Ovary (tissue), 10 donors: ENCODE data around the gene SLC16A14. TPM values are rescaled to one million over a fixed set of nuclear protein-coding genes. Genes with fewer than 3 reads are reported as not detected.
"Not testable (repeated sequence)": the region's sequence is repeated elsewhere in the genome, so short reads cannot be mapped to it uniquely, and the experiment has no call there.

Source experiments
- DNase-seq, 5 donors: peaks; one replicate each; pipeline ENCODE4 v3.0.0-alpha.2; 2019 to 2020
- H3K27ac ChIP-seq, 2 donors: fragments of 200-600 bp; one replicate each; pipeline versions ENCODE4 v1.5.1 to v1.8.0; 2019 to 2022
- H3K27me3 ChIP-seq: fragments of 200-600 bp; one replicate; pipeline ENCODE4 v1.8.0; 2022
- H3K36me3 ChIP-seq: fragments of 200-600 bp; sonication (generic); one replicate; pipeline ENCODE4 v1.5.1; 2019
- H3K4me1 ChIP-seq: one replicate; pipeline ENCODE4 v1.8.1; 2013; ENCODE audit warnings: mild to moderate bottlenecking, moderate library complexity; ENCODE audit not compliant: insufficient read depth
- H3K4me3 ChIP-seq: fragments of 200-600 bp; sonication (generic); one replicate; pipeline ENCODE4 v1.5.1; 2017
- H3K9me3 ChIP-seq, 2 donors: fragments of 200-600 bp in 1 of 2; sonication (generic) in 1 of 2; one replicate each; pipeline versions ENCODE4 v1.5.1 to v1.8.1; 2013 to 2019; ENCODE audit warnings: mild to moderate bottlenecking in 1 of 2, moderate library complexity in 1 of 2
- CTCF ChIP-seq, 3 donors: fragments of 450-650 bp in 2 of 3; fragments of 200-600 bp in 1 of 3; IDR thresholded peaks; one replicate each; pipeline versions ENCODE4 v1.5.1 to v1.8.0; 2016 to 2022; ENCODE audit warnings: antibody characterized with exemption in 3 of 3, mild to moderate bottlenecking in 1 of 3
- EP300 ChIP-seq: sonication (generic); formaldehyde crosslinking; IDR thresholded peaks from one replicate; pipeline ENCODE4 v1.6.1; 2017; ENCODE audit warnings: antibody characterized with exemption
- POLR2A ChIP-seq: fragments of 450-650 bp; IDR thresholded peaks from one replicate; pipeline ENCODE4 v1.6.1; 2017; ENCODE audit warnings: antibody characterized with exemption, mild to moderate bottlenecking, moderate library complexity
- WGBS, 3 donors: extraction: QIAGEN DNeasy Blood & Tissue Kit in 1 of 3; methylation state at CpG; one replicate each; pipeline versions ENCODE4 v1.1.5 to v1.1.7; 2013 to 2017; 5-methylcytosine and 5-hydroxymethylcytosine counted together
- intact Hi-C, 4 donors: fragments of 100-400 bp; cut with DNase I; formaldehyde crosslinking; loops; one replicate each; pipeline versions ENCODE4 v1.11.0 to v1.15.1; 2022 to 2023
- long read RNA-seq, 3 donors: library from polyadenylated mRNA in 2 of 3; unstranded in 2 of 3; transcript quantifications; one replicate each; pipeline ENCODE4 v2.0.0 and lab custom pipeline, GENCODE V29; 2021 to 2026
- polyA plus RNA-seq, 2 donors: library from polyadenylated mRNA; stranded (reverse); fragments of 200-250 nt in 1 of 2; fragments of 350-450 nt in 1 of 2; fragmentation: Illumina TruSeq in 1 of 2; extraction: RNeasy Lipid Tissue Mini Kit (QIAGEN cat#74804) in 1 of 2; gene quantifications; one replicate each; pipeline ENCODE4 v1.2.3, GENCODE V29; 2013 to 2014
- total RNA-seq, 7 donors: library from RNA; depleted of rRNA in 2 of 7; stranded (reverse); fragments of >200 nt in 2 of 7; fragmentation: NEBNext Ultra II Directional in 3 of 7; extraction: Animal tissue kit (Norgen Biotek cat#: 25700) in 3 of 7; gene quantifications; one replicate each; pipeline versions ENCODE4 v1.1.0 to v1.2.4, GENCODE V29; 2016 to 2023
- donor health status: DM: no; HTN: no; CAD: no; lungs with moderate emphysema.
- donor health status: DM: no; HTN: no; CAD: no.
- donor health status: Bipolar disorder and iron deficiency.
- donor health status: DM: yes; HTN: yes; CAD: no.
- donor health status: DM: no; HTN: no; CAD: no.
- donor health status: DM: yes; HTN: yes; CAD: no.

The SLC16A14 gene
- total RNA-seq (10 to 100 TPM in 5 of 7 donors, 1 to 10 TPM in 2; 3.4 to 29.8 (median 11.2) TPM), polyA plus RNA-seq (1 to 10 TPM; 6.1 to 8.1 TPM)
- long read RNA-seq, donor 1, partial matches to known transcripts = 1 of 11 reads
- long read RNA-seq, donor 1, other reads (novel, unspliced or antisense) = 9 of 11 reads
- long read RNA-seq, donor 2, full-length matches to known transcripts = 4 of 4 reads
- long read RNA-seq, donor 2, partial matches to known transcripts = 0 of 4 reads
- long read RNA-seq, donor 2, other reads (novel, unspliced or antisense) = 0 of 4 reads
- long read RNA-seq, donor 3, full-length matches to known transcripts = 1 of 7 reads
- long read RNA-seq, donor 3, partial matches to known transcripts = 2 of 7 reads
- long read RNA-seq, donor 3, other reads (novel, unspliced or antisense) = 4 of 7 reads

- Histone ChIP-seq H3K4me3 (peak within 1 kb of the TSS; percentile 65), H3K36me3 (no peaks in the 10 kb centered on the region), H3K4me1 (no peaks in the 10 kb centered on the region), H3K9me3 (no peaks in the 10 kb centered on the region), H3K27ac (peak within 1 kb of the TSS; percentile 47 to 92), H3K27me3 (no peaks in the 10 kb centered on the region)
- no peak for TF ChIP-seq POLR2A
- no peak for TF ChIP-seq EP300
- TF ChIP-seq CTCF (IDR thresholded peaks at IDR 0.05) = peak in 1 of 3 donors; percentile 12
- WGBS, 3 donors = 1 to 2% (median 1%) methylated on average over 24 of the region's 24 CpGs
- intact Hi-C loops = loop anchor here in 2 of 4 donors (5.0 to 10.0 kb wide), 3 partner anchors 54 to 94 kb away; no protein-coding TSS in a partner anchor
- DNase-seq = peak in 3 of 5 donors; percentile 30 to 54 (median 42)
Observed at GRCh38 chr2:230068651-230069055, at the start of gene SLC16A14. SLC16A14 (minus strand) TSS chr2:230068924; CDS start chr2:230059352, 9,572 bp downstream.

DNA sequence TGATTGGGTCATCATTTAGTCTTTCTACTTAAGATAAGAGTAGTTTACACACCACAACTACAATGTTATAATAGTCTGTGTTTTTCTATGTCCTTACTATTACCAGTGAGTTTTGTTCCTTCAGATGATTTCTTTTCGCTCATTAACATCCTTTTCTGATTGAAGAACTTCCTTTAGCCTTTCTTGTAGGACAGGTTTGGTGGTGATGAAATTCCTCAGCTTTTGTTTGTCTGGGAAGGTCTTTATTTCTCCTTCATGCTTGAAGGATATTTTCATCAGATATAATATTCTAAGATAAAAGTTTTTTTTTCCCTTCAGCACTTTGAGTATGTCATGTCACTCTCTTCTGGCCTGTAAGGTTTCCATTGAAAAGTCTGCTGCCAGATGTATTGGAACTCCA, 38.0 kb upstream of the SLC16A14 start:
- H3K4me1 ChIP-seq = no peaks in the 10 kb centered on the region
- H3K9me3 ChIP-seq = no peaks in the 10 kb centered on the region
- intact Hi-C loops = no loop called here
- DNase-seq = no peak
- no peak overlapping the region for H3K27ac ChIP-seq
- H3K27me3 ChIP-seq = no peaks in the 10 kb centered on the region
- TF ChIP-seq EP300 (no peak), CTCF (IDR thresholded peaks at IDR 0.05) (no peak), POLR2A (no peak)
- H3K4me3 ChIP-seq = no peak overlapping the region
- WGBS, 3 donors = 0 to 95% (median 43%) methylated on average over 1 of the region's 1 CpG
- no peaks in the 10 kb centered on the region for H3K36me3 ChIP-seq

DNA sequence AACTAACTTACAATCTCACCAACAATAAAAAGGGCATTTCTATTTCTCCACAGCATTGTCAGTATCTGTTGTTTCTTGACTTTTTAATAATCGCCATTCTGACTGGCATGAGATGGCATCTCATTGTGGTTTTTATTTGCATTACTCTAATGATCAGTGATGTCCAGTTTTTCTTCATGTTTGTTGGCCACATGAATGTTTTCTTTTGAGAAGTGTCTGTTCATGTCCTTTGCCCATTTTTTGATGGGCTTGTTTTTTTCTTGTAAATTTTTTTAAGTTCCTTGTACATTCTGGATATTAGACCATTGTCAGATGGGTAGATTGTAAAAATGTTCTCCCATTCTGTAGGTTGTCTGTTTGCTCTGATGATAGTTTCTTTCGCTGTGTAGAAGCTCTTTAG, 33.2 kb upstream of the SLC16A14 start:
- H3K4me1 ChIP-seq, H3K4me3 ChIP-seq, H3K9me3 ChIP-seq, H3K27ac ChIP-seq, DNase-seq, intact Hi-C loops, H3K27me3 ChIP-seq, H3K36me3 ChIP-seq: not testable (repeated sequence)
- 89 to 93% (median 90%) methylated on average over 2 of the region's 2 CpGs for WGBS, 3 donors

DNA sequence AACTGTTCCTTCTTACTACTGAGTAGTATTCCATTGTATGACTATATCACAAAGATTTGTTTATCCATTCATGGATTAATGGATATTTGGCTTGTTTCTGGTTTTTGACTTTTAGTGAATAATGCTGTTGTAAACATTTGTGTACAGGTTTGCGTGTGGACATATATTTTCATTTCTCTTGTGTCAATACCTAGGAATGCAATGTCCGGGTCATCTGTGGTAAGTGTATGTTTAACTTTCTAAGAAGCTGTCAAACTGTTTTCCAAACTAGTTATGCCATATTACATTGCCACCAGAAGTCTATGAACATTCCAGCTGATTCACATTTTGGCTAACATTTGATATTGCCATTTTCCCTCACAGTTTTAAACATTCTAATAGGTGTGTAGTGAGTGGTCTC, 29.1 kb upstream of the SLC16A14 start:
- DNase-seq = no peak
- WGBS, 3 donors = 2 to 96% (median 40%) methylated on average over 2 of the region's 2 CpGs
- Histone ChIP-seq H3K4me1 (no peaks in the 10 kb centered on the region), H3K27ac (no peak overlapping the region), H3K9me3 (no peaks in the 10 kb centered on the region), H3K36me3 (no peaks in the 10 kb centered on the region), H3K27me3 (no peaks in the 10 kb centered on the region), H3K4me3 (no peak overlapping the region)
- TF ChIP-seq EP300 = no peak
- TF ChIP-seq POLR2A = no peak
- no peak for TF ChIP-seq CTCF (IDR thresholded peaks at IDR 0.05)
- intact Hi-C loops = no loop called here

DNA sequence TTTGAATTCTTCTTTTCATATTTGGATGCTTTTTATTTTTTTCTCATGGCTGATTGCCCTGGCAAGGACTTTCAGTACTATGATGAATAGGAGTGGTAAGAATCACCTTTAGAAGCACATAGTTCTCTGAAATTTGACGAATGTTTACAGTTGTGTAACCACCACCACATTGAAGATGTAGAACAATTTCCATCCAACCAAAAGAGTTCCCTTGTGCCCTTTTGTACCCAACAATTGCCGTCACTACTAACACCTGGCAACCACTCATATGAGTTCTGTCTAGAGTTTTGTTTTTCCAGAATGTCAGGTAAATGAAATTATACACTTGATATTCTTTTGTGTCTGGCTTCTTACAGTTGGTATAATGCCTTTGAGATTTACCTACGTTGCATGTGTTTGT, 28.7 kb upstream of the SLC16A14 start:
- WGBS, 3 donors = 67 to 81% (median 76%) methylated on average over 3 of the region's 3 CpGs
- Histone ChIP-seq H3K27ac (no peak overlapping the region), H3K27me3 (no peaks in the 10 kb centered on the region), H3K4me3 (no peak overlapping the region), H3K4me1 (no peaks in the 10 kb centered on the region), H3K36me3 (no peaks in the 10 kb centered on the region), H3K9me3 (no peaks in the 10 kb centered on the region)
- DNase-seq = no peak
- intact Hi-C loops = no loop called here
- no peak for TF ChIP-seq CTCF (IDR thresholded peaks at IDR 0.05)
- TF ChIP-seq EP300 = no peak
- TF ChIP-seq POLR2A = no peak
